Measurements from ENCODE around the gene RNASET2.

DNA sequence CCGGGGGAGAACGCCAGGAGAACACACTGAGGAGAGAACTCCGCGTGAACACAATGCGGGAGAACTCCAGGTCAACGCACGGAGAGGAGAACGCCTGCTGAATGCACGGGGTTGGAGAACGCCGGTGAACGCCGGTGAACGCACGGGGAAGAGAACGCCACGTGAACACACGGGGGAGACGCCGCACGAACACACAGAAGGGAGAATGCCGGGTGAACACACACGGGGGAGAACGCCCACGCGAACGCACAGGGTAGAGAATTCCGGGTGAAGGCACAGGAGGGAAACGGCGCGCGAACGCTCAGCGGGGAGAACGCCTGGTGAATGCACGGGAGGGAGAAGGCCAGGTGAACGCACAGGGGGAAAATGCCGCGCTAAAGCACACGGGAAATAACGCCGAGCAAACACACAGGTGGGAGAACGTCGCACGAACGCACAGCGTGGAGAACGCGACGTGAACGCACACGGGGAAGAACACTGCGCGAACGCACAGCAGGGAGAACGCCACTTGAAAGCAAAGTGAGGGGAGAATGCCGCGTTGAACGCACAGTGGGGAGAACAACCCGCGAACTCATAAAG lies 56.1 kb downstream of the RNASET2 start:
- TF ChIP-seq, protein P1, sequence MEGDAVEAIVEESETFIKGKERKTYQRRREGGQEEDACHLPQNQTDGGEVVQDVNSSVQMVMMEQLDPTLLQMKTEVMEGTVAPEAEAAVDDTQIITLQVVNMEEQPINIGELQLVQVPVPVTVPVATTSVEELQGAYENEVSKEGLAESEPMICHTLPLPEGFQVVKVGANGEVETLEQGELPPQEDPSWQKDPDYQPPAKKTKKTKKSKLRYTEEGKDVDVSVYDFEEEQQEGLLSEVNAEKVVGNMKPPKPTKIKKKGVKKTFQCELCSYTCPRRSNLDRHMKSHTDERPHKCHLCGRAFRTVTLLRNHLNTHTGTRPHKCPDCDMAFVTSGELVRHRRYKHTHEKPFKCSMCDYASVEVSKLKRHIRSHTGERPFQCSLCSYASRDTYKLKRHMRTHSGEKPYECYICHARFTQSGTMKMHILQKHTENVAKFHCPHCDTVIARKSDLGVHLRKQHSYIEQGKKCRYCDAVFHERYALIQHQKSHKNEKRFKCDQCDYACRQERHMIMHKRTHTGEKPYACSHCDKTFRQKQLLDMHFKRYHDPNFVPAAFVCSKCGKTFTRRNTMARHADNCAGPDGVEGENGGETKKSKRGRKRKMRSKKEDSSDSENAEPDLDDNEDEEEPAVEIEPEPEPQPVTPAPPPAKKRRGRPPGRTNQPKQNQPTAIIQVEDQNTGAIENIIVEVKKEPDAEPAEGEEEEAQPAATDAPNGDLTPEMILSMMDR (IDR thresholded peaks at IDR 0.05; ENCODE audit: low read length): no peak
- TF ChIP-seq EZH2 (IDR thresholded peaks at IDR 0.05; ENCODE audit: borderline replicate concordance, low read length): no peak

Data from OCI-LY1 (cell line).